HUDEP-2 (cell line): Measurements from ENCODE around the gene ZNF439.
"Not testable (repeated sequence)": the region's sequence is repeated elsewhere in the genome, so short reads cannot be mapped to it uniquely, and the experiment has no call there.

Experiments used
- DNase-seq, 76 experiments: peaks; one replicate each; lab custom pipeline; 2025; ENCODE audit not compliant: unreplicated experiment in 76 of 76; lab: John Stamatoyannopoulos, UW

The ZNF439 gene

DNA sequence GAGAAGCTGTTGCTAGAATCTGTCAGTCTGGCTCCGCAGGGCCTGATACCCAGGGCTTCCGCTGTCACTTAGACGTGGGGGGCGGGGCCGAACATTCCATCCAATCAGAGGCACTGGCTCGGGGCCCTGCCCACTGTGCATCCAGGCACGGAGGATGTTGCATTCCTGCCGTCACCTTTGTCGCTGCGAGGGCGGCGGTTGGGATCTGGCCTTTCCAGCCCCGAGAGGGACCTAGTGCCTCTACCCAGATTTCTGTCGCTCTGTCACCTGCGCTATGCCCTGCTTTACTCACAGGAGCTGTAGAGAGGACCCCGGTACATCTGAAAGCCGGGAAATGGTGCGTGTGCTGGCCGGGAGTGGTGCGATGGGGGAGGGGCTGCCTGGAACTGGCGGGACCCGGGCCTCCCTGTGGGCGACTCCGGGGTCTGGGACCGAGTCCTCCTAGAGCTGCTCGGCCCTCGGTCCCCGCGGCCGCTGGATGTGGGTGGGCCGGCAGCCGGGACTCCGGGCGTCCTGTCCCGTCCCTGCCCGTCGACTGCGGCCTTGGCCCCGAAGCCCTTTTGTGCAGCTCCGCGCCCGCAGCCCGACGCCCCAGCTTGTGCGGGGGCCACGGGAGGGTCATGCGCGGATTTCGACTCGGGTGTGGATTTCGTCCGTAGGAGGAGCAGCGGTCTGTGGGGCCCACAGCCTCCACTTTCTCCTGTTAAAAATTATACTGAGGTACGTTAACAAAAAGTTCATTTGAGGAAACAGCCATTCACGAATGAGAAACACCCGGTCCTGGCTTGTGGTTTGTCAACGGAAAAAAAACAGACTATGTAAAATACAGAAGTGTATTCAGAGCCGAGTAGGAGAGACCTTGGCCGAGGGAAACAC, at the start of gene ZNF439:
TSS of gene ZNF439 (plus strand) at position 133 of the 876 bp plus-strand sequence. CDS start at position 275, 142 bp downstream.
- no peak for DNase-seq

- DNase-seq: no peak
Measured at GRCh38 chr19:11806354-11807098, 42.0 kb upstream of the ZNF439 start.

GRCh38 chr19:11807099-11807380, 41.5 kb upstream of the ZNF439 start:
- no peak for DNase-seq

- DNase-seq: peak in 4 of 76 experiments; percentile 11 to 81 (median 26)
Measured at GRCh38 chr19:11813703-11814028, 34.9 kb upstream of the ZNF439 start.

DNA sequence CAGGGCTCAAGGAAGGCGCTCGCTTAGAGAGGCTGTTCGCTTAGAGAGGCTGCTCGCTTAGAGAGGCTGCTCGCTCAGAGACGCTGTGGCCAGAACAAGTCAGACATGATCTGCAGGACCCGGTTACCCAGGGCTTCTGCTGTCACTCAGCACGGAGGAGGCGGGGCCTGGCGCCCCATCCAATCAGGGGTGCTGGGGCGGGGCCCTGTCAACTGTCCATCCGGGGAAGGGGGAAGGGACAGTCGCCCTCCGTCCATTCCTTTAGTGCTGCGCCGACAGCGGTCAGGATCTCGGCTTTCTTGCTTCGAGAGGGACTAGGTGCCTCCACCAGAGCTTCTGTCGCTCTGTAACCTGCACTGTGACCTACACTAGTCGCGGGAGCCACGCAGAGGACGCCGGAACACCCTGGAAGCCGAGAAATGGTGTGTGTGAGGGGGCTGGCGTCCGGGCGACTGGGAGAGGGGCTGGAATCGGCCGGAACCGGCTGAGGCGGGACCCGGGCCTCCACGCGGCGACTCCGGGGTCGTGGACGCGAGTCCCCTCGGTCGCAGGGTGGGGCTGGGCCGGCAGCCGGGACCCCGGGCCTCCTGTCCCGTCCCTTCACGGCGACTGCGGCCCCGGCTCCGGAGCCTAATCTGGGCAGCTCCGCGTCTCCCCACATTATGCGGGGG, 34.4 kb upstream of the ZNF439 start, which contains the start of gene ZNF440:
TSS of gene ZNF440 (plus strand) at position 245 of the 671 bp plus-strand sequence. CDS start at position 420, 175 bp downstream.
- DNase-seq: peak in 69 of 76 experiments; percentile 1 to 94 (median 77)

DNA sequence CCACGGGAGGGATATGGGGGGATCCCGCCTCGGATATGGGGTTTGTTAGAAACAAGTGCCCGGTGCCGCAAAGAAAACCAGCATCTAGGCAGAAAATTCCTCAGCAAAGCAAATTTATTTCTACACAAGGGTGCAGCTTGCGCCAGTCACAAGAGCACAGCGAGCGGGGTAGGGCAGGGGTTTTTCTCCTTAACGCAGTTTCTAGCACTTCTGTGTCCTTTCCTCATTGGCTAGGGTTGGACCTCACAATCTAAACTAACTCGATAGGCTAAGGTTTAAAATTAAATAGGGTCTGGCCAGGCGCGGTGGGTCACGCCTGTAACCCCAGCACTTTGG, 33.9 kb upstream of the ZNF439 start:
- no peak for DNase-seq

- no peak for DNase-seq
Measured at GRCh38 chr19:11821474-11822109, 26.9 kb upstream of the ZNF439 start.

DNA sequence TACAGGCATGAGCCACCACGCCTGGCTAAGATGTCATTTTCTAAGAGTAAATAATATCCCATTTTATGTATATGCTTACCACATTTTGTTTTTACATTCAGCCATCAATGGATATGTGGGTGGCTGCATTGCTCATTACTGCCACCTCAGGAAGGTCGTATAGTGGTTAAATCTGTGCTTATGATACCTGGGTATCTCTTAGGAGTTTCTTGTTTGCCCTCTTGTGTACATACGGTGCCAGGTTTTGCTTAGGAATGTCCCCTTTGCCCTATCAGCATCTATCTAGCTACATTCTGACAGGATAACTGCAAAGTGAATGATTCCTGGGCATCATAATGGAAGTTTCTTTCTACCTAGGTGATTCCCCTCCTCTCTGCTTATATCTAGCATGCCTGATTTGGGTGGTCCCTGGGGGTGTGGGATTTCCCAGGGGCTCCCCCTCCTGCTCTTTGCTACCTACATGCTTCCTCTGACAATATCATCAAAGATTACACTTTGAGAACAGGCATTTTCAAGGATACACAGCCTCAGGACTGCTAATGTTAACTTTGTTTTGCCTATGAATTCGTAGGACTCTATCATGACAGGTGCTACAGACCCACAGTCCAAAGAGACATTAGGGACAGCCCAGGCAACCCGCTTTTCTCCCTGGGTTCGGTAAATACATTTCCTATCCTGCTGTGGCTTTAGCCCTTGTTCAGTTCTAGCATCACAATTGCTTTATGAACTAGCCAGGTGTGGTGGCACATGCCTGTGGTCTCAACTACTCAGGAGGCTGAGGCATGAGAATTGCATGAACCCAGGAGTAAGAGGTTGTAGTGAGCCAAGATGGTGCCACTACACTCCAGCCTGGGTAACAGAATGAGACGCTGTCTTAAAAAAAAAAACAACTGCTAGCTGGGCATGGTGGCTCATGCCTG, 19.3 kb upstream of the ZNF439 start:
- not testable (repeated sequence) for DNase-seq

- no peak for DNase-seq
Measured at GRCh38 chr19:11832253-11832912, 16.1 kb upstream of the ZNF439 start.

GRCh38 chr19:11833541-11833940, 15.0 kb upstream of the ZNF439 start:
- DNase-seq: no peak

DNA sequence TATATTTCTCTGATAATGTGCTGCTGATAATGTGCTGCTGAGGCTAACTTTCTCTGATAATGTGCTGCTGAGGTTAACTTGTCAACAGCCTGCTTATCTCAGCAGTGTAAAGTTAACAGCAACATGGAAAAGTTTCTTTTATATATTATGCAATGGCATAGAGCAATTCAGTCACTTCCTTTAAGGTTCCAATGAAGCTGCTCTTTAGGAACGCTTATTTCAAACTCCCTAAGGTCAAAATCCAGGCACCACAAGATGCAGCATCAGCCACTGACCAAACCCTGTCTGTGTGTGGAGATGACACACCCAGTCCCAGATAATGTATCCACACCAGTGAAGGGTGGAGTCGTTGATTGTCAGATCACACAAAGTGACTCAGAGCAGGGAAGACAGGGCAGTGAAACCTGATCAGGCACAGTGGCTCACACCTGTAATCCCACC, 12.9 kb upstream of the ZNF439 start:
- DNase-seq: peak in 20 of 76 experiments; percentile 3 to 59 (median 19)

DNA sequence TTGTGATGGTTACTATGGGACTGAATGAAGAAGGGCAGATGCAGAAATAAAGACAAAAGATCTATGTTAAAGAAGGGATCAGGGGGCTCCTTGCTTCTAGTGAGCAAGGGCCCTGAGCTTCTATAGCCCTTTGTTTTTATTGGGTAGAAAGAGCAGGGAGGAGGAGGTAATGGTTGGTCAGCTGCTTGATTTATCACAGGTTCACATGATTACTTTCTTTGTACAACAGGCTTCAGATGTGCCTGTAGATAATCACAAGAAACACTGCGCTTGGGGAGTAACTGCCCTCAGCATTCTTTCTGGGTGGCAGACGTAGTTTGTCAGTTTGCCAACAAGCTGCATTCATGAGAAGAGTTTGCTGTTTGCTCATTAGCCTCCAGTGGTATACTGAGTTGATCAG, 4.8 kb upstream of the ZNF439 start:
- peak in 16 of 76 experiments; percentile 3 to 57 (median 28) for DNase-seq

DNA sequence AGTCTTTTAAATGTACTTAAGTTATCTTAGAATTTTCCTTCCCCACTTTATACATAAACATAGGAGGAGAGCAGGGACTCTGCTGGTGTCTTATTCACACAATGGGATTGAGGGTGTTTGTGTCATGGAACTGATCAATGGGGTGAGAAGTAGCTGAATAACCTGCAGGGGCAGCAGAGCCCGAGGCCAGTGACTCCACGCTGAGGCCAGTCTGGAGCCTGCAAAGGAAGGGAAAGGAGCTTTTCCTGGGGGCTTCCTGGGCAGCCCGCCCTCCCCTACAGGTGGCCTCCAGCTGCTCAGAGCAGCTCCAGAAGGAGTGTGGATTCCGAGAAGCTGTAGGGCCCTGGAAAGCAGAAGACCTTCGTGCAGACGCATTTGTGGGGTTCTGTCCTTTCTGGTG, 911 bp upstream of the ZNF439 start:
- not testable (repeated sequence) for DNase-seq

DNA sequence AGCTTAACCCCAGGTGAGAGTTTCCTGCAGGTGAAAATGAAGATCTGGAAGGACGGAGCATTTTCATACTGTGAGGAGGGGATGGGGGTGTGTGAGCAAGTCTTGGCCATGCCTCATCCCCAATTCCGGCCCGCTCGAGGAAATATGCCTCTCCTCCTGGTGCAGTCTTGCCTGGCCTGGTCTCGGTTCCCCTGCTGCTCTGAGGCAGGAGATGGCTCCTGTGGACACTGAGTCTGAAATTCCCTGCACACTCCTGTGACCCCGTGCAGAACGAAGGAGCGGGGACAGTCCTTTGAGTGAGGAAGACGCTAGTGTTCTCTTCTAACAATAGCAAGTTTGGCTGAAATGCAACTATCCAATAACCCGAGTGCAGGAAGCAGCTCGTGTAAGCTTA, 329 bp upstream of the ZNF439 start:
- no peak for DNase-seq

DNA sequence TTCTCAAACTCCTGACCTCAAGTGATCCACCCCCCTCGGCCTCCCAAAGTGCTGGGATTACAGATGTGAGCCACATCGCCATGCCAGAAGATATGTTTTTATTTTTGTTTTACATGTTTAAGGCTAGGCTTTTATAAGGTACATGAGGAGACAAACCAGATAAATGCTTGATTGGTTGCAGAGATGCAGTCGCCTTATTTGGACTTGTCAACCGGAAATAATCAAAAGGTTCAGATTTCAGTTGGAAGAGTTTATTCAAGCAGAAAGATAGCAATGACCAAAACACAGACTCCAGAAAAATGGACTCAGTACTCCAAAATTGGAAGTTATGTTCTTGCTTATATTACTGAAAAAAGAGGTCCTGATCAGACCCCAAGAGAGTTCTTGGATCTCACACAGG, 1.8 kb downstream of the ZNF439 start:
- not testable (repeated sequence) for DNase-seq

GRCh38 chr19:11853358-11853757, 4.8 kb downstream of the ZNF439 start:
- DNase-seq: no peak

DNA sequence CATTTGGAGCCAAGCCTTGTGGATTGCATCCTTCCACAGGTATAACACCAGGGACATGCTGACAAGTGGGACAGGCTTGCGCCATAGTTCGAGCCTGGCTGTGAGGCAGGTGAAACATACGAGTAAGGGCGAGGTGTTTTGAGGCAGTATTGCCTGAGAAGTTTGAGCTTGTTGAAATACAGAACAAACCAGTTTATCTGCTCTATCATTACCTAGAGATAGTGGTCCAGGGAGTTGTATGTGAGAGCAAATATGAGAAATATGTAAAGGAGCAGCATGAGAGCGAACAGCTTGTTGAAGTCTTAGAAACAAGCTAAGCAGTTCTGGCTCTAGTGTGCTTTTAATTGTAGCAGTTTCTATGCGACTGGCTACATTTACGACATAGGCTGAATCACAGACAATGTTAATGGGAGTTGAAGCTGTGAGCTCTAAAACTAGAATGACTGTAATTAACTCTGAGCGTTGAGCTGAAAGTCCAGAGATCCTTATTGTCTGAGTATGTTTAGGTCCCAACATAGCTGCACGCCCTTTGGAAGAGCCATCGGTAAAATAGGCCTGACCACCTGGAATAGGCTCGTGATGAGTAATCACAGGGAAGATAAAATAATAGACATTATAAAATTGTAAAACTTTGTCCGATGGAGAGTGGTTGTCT, 8.2 kb downstream of the ZNF439 start:
- no peak for DNase-seq

- no peak for DNase-seq
Measured at GRCh38 chr19:11860721-11861120, 12.2 kb downstream of the ZNF439 start.

DNA sequence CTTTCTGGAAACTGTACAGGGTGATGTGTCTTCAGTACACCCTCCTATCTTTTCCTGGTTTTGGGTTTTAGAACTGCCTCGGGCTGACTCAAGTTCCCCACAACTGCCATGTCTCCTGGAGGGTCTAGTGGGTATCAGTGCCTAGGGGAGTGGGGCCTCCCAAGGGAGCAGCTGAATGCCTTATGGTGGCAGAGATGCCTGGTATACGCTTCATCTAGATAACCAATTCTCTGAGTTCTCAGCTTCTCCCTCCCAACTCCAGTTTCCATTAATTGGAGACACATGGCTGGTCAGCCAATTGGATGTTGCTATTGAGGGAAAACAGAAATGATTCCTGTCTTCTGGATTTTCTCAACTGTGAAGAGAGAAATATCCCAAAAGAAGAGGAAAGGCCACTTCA, 12.8 kb downstream of the ZNF439 start:
- peak in 1 of 76 experiments; percentile 12 for DNase-seq
